ENCODE results near the gene PTPRK. TPM values are rescaled to one million over a fixed set of nuclear protein-coding genes. Genes with fewer than 3 reads are reported as not detected.

Gene PTPRK
- total and polyA plus RNA-seq, 2 experiments from 2014 or later: 26.9 to 56.4 TPM

- H3K9me2 ChIP-seq (ENCODE audit: insufficient read depth): no peaks in the 10 kb centered on the region
- H3K79me2 ChIP-seq (replicated peaks; ENCODE audit: insufficient read depth): no peaks in the 10 kb centered on the region
- no peaks in the 10 kb centered on the region for H3K27me3 ChIP-seq (ENCODE audit: insufficient read depth)
- no peak overlapping the region for H2AFZ ChIP-seq
- no peaks in the 10 kb centered on the region for H3K36me3 Mint-ChIP-seq (ENCODE audit: low read depth)
- no peaks in the 10 kb centered on the region for H3K36me3 ChIP-seq (ENCODE audit: insufficient read depth)
- H3K4me1 ChIP-seq (ENCODE audit: insufficient read depth): peaks cover 26% of the 10 kb centered on the region
- no peaks in the 10 kb centered on the region for H3F3A ChIP-seq (replicated peaks; ENCODE audit: low read depth)
- H3K27me3 Mint-ChIP-seq (ENCODE audit: insufficient read depth, low read depth, poor library complexity): no peaks in the 10 kb centered on the region
- TF ChIP-seq EZH2 (IDR thresholded peaks at IDR 0.05; ENCODE audit: low read depth, unreplicated experiment): no peak
- no peak for TF ChIP-seq POLR2AphosphoS5 (IDR thresholded peaks at IDR 0.05; ENCODE audit: low read depth)
- TF ChIP-seq ZNF331 (CRISPR knock-in tag; IDR thresholded peaks at IDR 0.05; ENCODE audit: low read depth): no peak
- no peak for TF ChIP-seq CTCF (conservative IDR thresholded peaks at IDR 0.05; ENCODE audit: low read depth in 2 of 2)
- no peak for TF ChIP-seq ZNF114 (CRISPR knock-in tag; IDR thresholded peaks at IDR 0.05)
- TF ChIP-seq, protein P1, sequence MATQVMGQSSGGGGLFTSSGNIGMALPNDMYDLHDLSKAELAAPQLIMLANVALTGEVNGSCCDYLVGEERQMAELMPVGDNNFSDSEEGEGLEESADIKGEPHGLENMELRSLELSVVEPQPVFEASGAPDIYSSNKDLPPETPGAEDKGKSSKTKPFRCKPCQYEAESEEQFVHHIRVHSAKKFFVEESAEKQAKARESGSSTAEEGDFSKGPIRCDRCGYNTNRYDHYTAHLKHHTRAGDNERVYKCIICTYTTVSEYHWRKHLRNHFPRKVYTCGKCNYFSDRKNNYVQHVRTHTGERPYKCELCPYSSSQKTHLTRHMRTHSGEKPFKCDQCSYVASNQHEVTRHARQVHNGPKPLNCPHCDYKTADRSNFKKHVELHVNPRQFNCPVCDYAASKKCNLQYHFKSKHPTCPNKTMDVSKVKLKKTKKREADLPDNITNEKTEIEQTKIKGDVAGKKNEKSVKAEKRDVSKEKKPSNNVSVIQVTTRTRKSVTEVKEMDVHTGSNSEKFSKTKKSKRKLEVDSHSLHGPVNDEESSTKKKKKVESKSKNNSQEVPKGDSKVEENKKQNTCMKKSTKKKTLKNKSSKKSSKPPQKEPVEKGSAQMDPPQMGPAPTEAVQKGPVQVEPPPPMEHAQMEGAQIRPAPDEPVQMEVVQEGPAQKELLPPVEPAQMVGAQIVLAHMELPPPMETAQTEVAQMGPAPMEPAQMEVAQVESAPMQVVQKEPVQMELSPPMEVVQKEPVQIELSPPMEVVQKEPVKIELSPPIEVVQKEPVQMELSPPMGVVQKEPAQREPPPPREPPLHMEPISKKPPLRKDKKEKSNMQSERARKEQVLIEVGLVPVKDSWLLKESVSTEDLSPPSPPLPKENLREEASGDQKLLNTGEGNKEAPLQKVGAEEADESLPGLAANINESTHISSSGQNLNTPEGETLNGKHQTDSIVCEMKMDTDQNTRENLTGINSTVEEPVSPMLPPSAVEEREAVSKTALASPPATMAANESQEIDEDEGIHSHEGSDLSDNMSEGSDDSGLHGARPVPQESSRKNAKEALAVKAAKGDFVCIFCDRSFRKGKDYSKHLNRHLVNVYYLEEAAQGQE (IDR thresholded peaks at IDR 0.05; ENCODE audit: unreplicated experiment): no peak
- TF ChIP-seq EZH2phosphoT487 (IDR thresholded peaks at IDR 0.05; ENCODE audit: unreplicated experiment): no peak
- no peak for TF ChIP-seq JUNB (IDR thresholded peaks at IDR 0.05; ENCODE audit: unreplicated experiment)
- no peak for TF ChIP-seq CREB1 (CRISPR knock-in tag; IDR thresholded peaks at IDR 0.05; ENCODE audit: low read depth)
- no peak overlapping the region for H3K4me3 Mint-ChIP-seq
- H3K27ac Mint-ChIP-seq: peak overlapping the region; percentile 65; the same call in 1 of the 2 replicates
- peaks cover 37% of the 10 kb centered on the region for H3K4me1 Mint-ChIP-seq
- H4K20me1 ChIP-seq (replicated peaks; ENCODE audit: insufficient read depth): no peaks in the 10 kb centered on the region
- peak; percentile 18 for DNase-seq (ENCODE audit: low spot score)
- no peak overlapping the region for H3K4me3 ChIP-seq
- peak; percentile 57 for ATAC-seq
- no peaks in the 10 kb centered on the region for H3K9me3 Mint-ChIP-seq
- H3K27ac ChIP-seq (ENCODE audit: low read depth): 0 out of 2 replicates have a peak overlapping the region, but pooled peaks have one; percentile 60
- peak overlapping the region; percentile 53 for H3K4me2 ChIP-seq
These were observed 452.8 kb downstream of the PTPRK start for GRCh38 chr6:128067446-128068118.

GRCh38 chr6:128065072-128065471, 455.3 kb downstream of the PTPRK start:
- Histone ChIP-seq H4K20me1 (replicated peaks; ENCODE audit: insufficient read depth) (no peaks in the 10 kb centered on the region), H3K4me3 (no peak overlapping the region), H3K4me2 (no peak overlapping the region), H2AFZ (no peak overlapping the region), H3F3A (replicated peaks; ENCODE audit: low read depth) (no peaks in the 10 kb centered on the region), H3K79me2 (replicated peaks; ENCODE audit: insufficient read depth) (no peaks in the 10 kb centered on the region), H3K27ac (ENCODE audit: low read depth) (no peak overlapping the region), H3K27me3 (ENCODE audit: insufficient read depth) (no peaks in the 10 kb centered on the region), H3K4me1 (ENCODE audit: insufficient read depth) (peaks cover 26% of the 10 kb centered on the region), H3K36me3 (ENCODE audit: insufficient read depth) (no peaks in the 10 kb centered on the region), H3K9me2 (ENCODE audit: insufficient read depth) (no peaks in the 10 kb centered on the region)
- no peak for DNase-seq (ENCODE audit: low spot score)
- peak overlapping the region; percentile 57 for H3K27ac Mint-ChIP-seq
- no peaks in the 10 kb centered on the region for H3K9me3 Mint-ChIP-seq
- H3K36me3 Mint-ChIP-seq (ENCODE audit: low read depth): no peaks in the 10 kb centered on the region
- no peak for ATAC-seq
- H3K27me3 Mint-ChIP-seq (ENCODE audit: insufficient read depth, low read depth, poor library complexity): no peaks in the 10 kb centered on the region
- peaks cover 37% of the 10 kb centered on the region for H3K4me1 Mint-ChIP-seq
- H3K4me3 Mint-ChIP-seq: no peak overlapping the region
- TF ChIP-seq, protein P2, sequence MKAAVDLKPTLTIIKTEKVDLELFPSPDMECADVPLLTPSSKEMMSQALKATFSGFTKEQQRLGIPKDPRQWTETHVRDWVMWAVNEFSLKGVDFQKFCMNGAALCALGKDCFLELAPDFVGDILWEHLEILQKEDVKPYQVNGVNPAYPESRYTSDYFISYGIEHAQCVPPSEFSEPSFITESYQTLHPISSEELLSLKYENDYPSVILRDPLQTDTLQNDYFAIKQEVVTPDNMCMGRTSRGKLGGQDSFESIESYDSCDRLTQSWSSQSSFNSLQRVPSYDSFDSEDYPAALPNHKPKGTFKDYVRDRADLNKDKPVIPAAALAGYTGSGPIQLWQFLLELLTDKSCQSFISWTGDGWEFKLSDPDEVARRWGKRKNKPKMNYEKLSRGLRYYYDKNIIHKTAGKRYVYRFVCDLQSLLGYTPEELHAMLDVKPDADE (IDR thresholded peaks at IDR 0.05): no peak
- TF ChIP-seq CTCF (conservative IDR thresholded peaks at IDR 0.05; ENCODE audit: low read depth in 2 of 2) (no peak), ZNF331 (CRISPR knock-in tag; IDR thresholded peaks at IDR 0.05; ENCODE audit: low read depth) (no peak)
